ENCODE data around the gene ULK1. TPM values are rescaled to one million over a fixed set of nuclear protein-coding genes. Genes with fewer than 3 reads are reported as not detected.
A peak's percentile ranks its signal among the peaks of the same experiment; 100 is the strongest.

The ULK1 gene
- total and polyA plus RNA-seq, 4 experiments from 2014 or later = 0.08 to 55.7 (median 23.8) TPM

DNA sequence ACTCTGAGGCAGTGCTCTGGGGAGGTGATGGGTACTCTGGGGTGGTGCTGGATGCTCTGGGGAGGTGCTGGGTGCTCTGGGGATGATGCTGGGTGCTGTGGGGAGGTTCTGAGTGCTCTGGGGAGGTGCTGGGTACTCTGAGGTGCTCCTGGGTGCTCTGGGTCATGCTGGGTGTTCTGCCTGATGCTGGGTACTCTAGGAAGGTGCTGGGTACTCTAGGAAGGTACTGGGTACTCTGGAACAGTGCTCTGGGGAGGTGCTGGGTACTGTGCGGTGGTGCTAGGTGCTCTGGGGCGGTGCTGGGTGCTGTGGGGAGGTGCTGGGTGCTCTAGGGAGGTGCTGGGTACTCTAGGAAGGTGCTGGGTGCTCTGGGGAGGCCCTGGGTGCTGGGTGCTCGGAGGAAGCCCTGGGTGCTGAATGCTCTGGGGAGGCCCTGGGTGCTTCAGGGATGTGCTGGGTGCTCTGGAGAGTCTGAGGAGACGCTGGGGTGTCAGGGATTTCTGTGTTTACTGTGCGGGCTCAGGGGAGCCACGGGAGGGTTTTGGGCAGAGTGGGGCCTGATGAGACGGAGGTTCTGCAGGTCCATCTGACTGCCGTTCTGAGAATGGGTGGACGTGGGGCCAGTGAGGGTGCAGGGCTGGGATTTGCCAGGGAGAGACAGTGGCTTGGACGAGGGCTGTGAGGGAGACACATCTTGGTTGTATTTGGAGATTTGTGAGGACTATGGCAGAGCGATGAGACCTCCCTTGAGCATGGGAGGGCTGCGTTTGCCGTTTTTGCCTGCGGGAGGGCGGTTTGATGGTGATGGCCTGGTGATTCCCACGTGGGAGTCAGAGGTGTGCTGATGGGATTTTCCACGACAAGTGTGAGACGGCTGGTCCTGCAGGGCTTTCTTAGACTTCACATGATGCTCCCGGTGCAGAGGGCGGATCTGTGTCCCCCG is 36.2 kb upstream of the ULK1 start:
- H3K27ac ChIP-seq (ENCODE audit: low read depth, low read length) = no peak overlapping the region
- Mint-ChIP-seq H3K9me3 (no peaks in the 10 kb centered on the region), H3K4me3 (no peak overlapping the region), H3K27ac (peak overlapping the region in 2 of 7 donors; percentile 30 to 78), H3K4me1 (peaks cover 4 to 17% (median 12%) of the 10 kb centered on the region in 4 donors), H3K36me3 (no peaks in the 10 kb centered on the region), H3K27me3 (peaks cover 4 to 7% of the 10 kb centered on the region in 2 donors)
- intact Hi-C loops (cut with micrococcal nuclease) = no loop called here
- DNase-seq = no peak
- H3K4me1 ChIP-seq (ENCODE audit: insufficient read depth, low read length) = peaks cover 15% of the 10 kb centered on the region
- H3K36me3 ChIP-seq (ENCODE audit: insufficient read depth, low read length) = no peaks in the 10 kb centered on the region
- H3K4me3 ChIP-seq (ENCODE audit: low read length in 2 of 2) = no peak overlapping the region
- no peaks in the 10 kb centered on the region for H3K27me3 ChIP-seq (ENCODE audit: insufficient read depth, low read length)
- CTCF ChIA-PET (ENCODE audit: partially characterized antibody) = no interaction called here
- POLR2A ChIA-PET (ENCODE audit: partially characterized antibody) = no interaction called here
- no peaks in the 10 kb centered on the region for H3K9me3 ChIP-seq (ENCODE audit: control insufficient read depth in 1 of 2, low read length in 2 of 2)

DNA sequence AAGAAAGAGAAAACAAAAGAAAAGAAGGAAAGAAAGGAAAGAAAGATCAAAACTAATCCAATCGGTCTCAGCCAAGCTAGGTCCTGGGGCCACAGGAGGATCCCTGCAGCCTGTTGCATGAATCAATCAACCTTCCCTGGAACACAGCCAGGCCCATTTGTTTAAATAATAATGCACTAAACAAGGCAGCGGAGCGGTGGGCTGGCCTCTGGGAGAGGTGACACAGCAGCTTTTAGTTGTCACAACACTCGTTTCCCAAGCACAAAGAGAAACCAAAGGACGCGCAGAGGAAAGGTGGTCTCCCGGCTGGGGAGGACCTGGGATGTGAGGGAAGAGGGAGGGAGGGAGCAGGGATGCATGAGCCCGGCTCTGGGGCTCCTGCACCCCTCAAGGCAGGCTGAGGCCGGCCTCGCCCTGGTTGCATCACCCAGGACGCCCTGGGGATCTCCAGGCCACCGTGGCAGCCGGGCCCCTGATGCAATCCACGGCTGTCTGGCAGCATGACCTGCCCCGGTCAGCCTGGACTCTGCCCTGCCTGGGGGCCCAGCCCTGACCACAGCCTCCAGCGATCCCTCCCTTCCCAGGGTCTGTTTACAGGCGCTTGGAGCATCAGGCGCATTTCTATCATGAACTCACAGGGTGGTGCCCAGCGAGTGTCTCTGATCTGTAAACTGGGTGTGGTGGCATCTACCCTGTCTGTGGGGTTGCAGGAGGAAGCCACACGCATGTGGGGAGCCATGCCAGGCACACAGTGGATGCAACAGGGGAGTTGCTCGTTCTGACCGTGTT is 33.8 kb upstream of the ULK1 start:
- peaks cover 0 to 3% (median 0%) of the 10 kb centered on the region in 8 donors for H3K9me3 Mint-ChIP-seq
- ChIA-PET CTCF (ENCODE audit: partially characterized antibody) (no interaction called here), POLR2A (ENCODE audit: partially characterized antibody) (no interaction called here)
- peak in 3 of 5 donors; percentile 23 to 32 (median 31) for DNase-seq
- Histone ChIP-seq H3K4me1 (ENCODE audit: insufficient read depth, low read length) (peaks cover 15% of the 10 kb centered on the region), H3K9me3 (ENCODE audit: control insufficient read depth in 1 of 2, low read length in 2 of 2) (no peaks in the 10 kb centered on the region), H3K36me3 (ENCODE audit: insufficient read depth, low read length) (no peaks in the 10 kb centered on the region), H3K27ac (ENCODE audit: low read depth, low read length) (no peak overlapping the region), H3K4me3 (ENCODE audit: low read length in 2 of 2) (no peak overlapping the region), H3K27me3 (ENCODE audit: insufficient read depth, low read length) (no peaks in the 10 kb centered on the region)
- peak overlapping the region in 5 of 7 donors; percentile 65 to 86 (median 77) for H3K27ac Mint-ChIP-seq
- H3K36me3 Mint-ChIP-seq = no peaks in the 10 kb centered on the region
- peaks cover 4 to 7% of the 10 kb centered on the region in 2 donors for H3K27me3 Mint-ChIP-seq
- peak overlapping the region; percentile 0 to 69 (median 44) for H3K4me3 Mint-ChIP-seq
- intact Hi-C loops (cut with micrococcal nuclease) = no loop called here
- H3K4me1 Mint-ChIP-seq = peaks cover 4 to 17% (median 12%) of the 10 kb centered on the region in 4 donors

GRCh38 chr12:131861261-131862083 is 33.0 kb upstream of the ULK1 start:
- POLR2A ChIA-PET (ENCODE audit: partially characterized antibody) = no interaction called here
- peak overlapping the region in 6 of 8 donors; percentile 27 to 69 (median 56) for H3K4me3 Mint-ChIP-seq

GRCh38 chr12:131862084-131862441 is 32.4 kb upstream of the ULK1 start:
- H3K4me1 ChIP-seq (ENCODE audit: insufficient read depth, low read length) = peaks cover 15% of the 10 kb centered on the region
- H3K4me3 ChIP-seq (ENCODE audit: low read length in 2 of 2) = no peak overlapping the region
- ChIA-PET POLR2A (ENCODE audit: partially characterized antibody) (no interaction called here), CTCF (ENCODE audit: partially characterized antibody) (interaction anchor here (1.3 kb wide), 1 partner anchor 66 kb away, joined by 3 read pairs; no protein-coding TSS in a partner anchor)
- no peak for DNase-seq
- H3K36me3 ChIP-seq (ENCODE audit: insufficient read depth, low read length) = no peaks in the 10 kb centered on the region
- Mint-ChIP-seq H3K27ac (peak overlapping the region in 2 of 7 donors; percentile 22 to 52), H3K4me1 (peaks cover 4 to 13% (median 10%) of the 10 kb centered on the region in 4 donors), H3K9me3 (peaks cover 0 to 3% (median 0%) of the 10 kb centered on the region in 8 donors), H3K27me3 (peaks cover 2 to 3% of the 10 kb centered on the region in 2 donors), H3K4me3 (peak overlapping the region in 1 of 8 donors; percentile 50), H3K36me3 (no peaks in the 10 kb centered on the region)
- no peaks in the 10 kb centered on the region for H3K27me3 ChIP-seq (ENCODE audit: insufficient read depth, low read length)
- intact Hi-C loops (cut with micrococcal nuclease) = no loop called here
- no peaks in the 10 kb centered on the region for H3K9me3 ChIP-seq (ENCODE audit: control insufficient read depth in 1 of 2, low read length in 2 of 2)
- no peak overlapping the region for H3K27ac ChIP-seq (ENCODE audit: low read depth, low read length)

More at GRCh38 chr12:131861261-131862083, 33.0 kb upstream of the ULK1 start:
- DNase-seq = no peak
- Mint-ChIP-seq H3K36me3 (no peaks in the 10 kb centered on the region), H3K4me1 (peaks cover 4 to 13% (median 10%) of the 10 kb centered on the region in 4 donors), H3K27me3 (peaks cover 2 to 3% of the 10 kb centered on the region in 2 donors), H3K27ac (peak overlapping the region in 4 of 7 donors; percentile 73 to 86 (median 78)), H3K9me3 (peaks cover 0 to 3% (median 0%) of the 10 kb centered on the region in 8 donors)
- no peak overlapping the region for H3K4me3 ChIP-seq (ENCODE audit: low read length in 2 of 2)
- CTCF ChIA-PET (ENCODE audit: partially characterized antibody) = interaction anchor here (1.3 kb wide), 1 partner anchor 67 kb away, joined by 3 read pairs; no protein-coding TSS in a partner anchor
- H3K9me3 ChIP-seq (ENCODE audit: control insufficient read depth in 1 of 2, low read length in 2 of 2) = no peaks in the 10 kb centered on the region
- no peaks in the 10 kb centered on the region for H3K27me3 ChIP-seq (ENCODE audit: insufficient read depth, low read length)
- peaks cover 15% of the 10 kb centered on the region for H3K4me1 ChIP-seq (ENCODE audit: insufficient read depth, low read length)
- no peaks in the 10 kb centered on the region for H3K36me3 ChIP-seq (ENCODE audit: insufficient read depth, low read length)
- intact Hi-C loops (cut with micrococcal nuclease) = no loop called here
- H3K27ac ChIP-seq (ENCODE audit: low read depth, low read length) = no peak overlapping the region

DNA sequence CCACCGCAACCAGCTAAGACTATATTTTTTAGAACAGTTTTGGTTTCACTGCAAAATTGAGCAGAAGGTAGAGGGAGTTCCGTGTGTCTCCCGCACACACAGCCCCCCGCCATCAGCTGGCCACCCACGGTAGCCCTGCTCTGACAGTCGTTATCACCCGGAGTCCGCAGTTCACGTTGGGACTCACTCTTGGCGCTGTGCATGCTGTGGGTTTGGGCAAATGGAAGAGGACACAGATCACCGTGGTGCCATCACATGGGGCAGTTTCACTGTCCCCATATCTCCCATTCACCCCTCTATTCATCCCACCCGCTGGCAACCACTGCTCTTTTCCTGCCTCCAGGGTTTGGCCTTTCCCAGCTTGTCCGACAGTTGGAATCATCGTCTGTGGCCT is 31.8 kb upstream of the ULK1 start:
- ChIA-PET CTCF (ENCODE audit: partially characterized antibody) (interaction anchor here (1.3 kb wide), 1 partner anchor 66 kb away, joined by 3 read pairs; no protein-coding TSS in a partner anchor), POLR2A (ENCODE audit: partially characterized antibody) (no interaction called here)
- intact Hi-C loops (cut with micrococcal nuclease) = no loop called here
- Histone ChIP-seq H3K27ac (ENCODE audit: low read depth, low read length) (no peak overlapping the region), H3K9me3 (ENCODE audit: control insufficient read depth in 1 of 2, low read length in 2 of 2) (no peaks in the 10 kb centered on the region), H3K4me1 (ENCODE audit: insufficient read depth, low read length) (peaks cover 15% of the 10 kb centered on the region), H3K4me3 (ENCODE audit: low read length in 2 of 2) (no peak overlapping the region), H3K36me3 (ENCODE audit: insufficient read depth, low read length) (no peaks in the 10 kb centered on the region), H3K27me3 (ENCODE audit: insufficient read depth, low read length) (no peaks in the 10 kb centered on the region)
- H3K9me3 Mint-ChIP-seq = peaks cover 0 to 3% (median 0%) of the 10 kb centered on the region in 8 donors
- H3K27ac Mint-ChIP-seq = peak overlapping the region in 2 of 7 donors; percentile 57
- peak overlapping the region in 1 of 8 donors; percentile 15 for H3K4me3 Mint-ChIP-seq
- peaks cover 4 to 13% (median 10%) of the 10 kb centered on the region in 4 donors for H3K4me1 Mint-ChIP-seq
- no peak for DNase-seq
- no peaks in the 10 kb centered on the region for H3K36me3 Mint-ChIP-seq
- peaks cover 2 to 3% of the 10 kb centered on the region in 2 donors for H3K27me3 Mint-ChIP-seq

GRCh38 chr12:131862994-131863710 is 31.3 kb upstream of the ULK1 start:
- H3K27ac ChIP-seq (ENCODE audit: low read depth, low read length) = no peak overlapping the region
- no peak for DNase-seq
- H3K36me3 Mint-ChIP-seq = no peaks in the 10 kb centered on the region
- peaks cover 0 to 3% (median 0%) of the 10 kb centered on the region in 8 donors for H3K9me3 Mint-ChIP-seq
- H3K27ac Mint-ChIP-seq = peak overlapping the region in 2 of 7 donors; percentile 57
- H3K27me3 Mint-ChIP-seq = peaks cover 2 to 3% of the 10 kb centered on the region in 2 donors
- ChIA-PET POLR2A (ENCODE audit: partially characterized antibody) (no interaction called here), CTCF (ENCODE audit: partially characterized antibody) (no interaction called here)
- H3K27me3 ChIP-seq (ENCODE audit: insufficient read depth, low read length) = no peaks in the 10 kb centered on the region
- H3K4me3 Mint-ChIP-seq = peak overlapping the region in 1 of 8 donors; percentile 15
- H3K4me1 ChIP-seq (ENCODE audit: insufficient read depth, low read length) = peaks cover 15% of the 10 kb centered on the region
- intact Hi-C loops (cut with micrococcal nuclease) = no loop called here
- H3K4me1 Mint-ChIP-seq = peaks cover 4 to 13% (median 10%) of the 10 kb centered on the region in 4 donors
- no peaks in the 10 kb centered on the region for H3K36me3 ChIP-seq (ENCODE audit: insufficient read depth, low read length)
- H3K4me3 ChIP-seq (ENCODE audit: low read length in 2 of 2) = no peak overlapping the region
- no peaks in the 10 kb centered on the region for H3K9me3 ChIP-seq (ENCODE audit: control insufficient read depth in 1 of 2, low read length in 2 of 2)
